ENCODE results near the gene LLPH.

DNA sequence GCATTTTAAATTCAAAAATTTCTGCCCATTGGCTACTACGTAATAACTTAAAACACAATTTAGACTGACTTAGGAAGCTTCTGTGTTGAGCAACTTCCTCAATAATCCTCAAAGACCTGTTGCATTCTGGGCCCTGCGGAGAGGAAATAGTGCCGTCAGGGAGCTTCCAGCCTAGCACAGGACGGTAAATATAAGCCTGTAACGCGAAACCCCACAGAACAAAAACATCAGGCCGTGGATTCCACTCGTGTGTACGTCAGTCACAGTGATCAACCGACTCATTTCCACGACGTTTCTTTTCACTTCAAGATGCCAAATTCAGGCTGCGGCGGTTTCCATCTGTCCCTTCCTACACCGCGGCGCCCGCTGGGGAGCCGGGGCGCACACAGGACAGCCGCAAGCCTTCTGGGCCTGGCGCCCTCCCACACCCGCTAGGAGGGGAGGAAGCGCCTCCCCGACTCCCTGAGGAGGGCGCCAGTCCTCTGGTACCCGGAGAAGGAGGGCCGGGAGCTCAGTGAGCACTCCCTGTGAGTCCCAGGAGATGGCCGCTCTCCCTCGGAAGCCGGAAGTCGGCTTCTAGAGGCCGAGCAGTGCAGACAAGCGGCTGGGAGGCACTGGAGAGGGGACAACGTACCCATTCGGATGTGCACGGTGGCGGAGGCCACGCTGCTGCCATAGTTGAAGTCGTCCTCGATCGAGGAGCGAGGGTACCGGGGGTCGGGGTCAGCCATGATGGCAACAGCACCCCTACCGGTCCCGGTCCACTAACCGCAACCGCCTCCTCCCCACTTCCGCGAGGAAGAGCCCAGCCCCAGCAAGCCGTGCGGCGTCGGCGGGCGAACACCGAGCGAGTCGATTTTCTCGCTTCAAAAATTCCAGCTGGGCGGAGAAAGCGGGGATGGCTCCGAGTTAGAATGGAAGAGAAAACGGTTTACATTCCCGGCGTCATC is 38.9 kb upstream of the LLPH start, which contains the start of gene TMBIM4:
- TF ChIP-seq, protein P1, sequence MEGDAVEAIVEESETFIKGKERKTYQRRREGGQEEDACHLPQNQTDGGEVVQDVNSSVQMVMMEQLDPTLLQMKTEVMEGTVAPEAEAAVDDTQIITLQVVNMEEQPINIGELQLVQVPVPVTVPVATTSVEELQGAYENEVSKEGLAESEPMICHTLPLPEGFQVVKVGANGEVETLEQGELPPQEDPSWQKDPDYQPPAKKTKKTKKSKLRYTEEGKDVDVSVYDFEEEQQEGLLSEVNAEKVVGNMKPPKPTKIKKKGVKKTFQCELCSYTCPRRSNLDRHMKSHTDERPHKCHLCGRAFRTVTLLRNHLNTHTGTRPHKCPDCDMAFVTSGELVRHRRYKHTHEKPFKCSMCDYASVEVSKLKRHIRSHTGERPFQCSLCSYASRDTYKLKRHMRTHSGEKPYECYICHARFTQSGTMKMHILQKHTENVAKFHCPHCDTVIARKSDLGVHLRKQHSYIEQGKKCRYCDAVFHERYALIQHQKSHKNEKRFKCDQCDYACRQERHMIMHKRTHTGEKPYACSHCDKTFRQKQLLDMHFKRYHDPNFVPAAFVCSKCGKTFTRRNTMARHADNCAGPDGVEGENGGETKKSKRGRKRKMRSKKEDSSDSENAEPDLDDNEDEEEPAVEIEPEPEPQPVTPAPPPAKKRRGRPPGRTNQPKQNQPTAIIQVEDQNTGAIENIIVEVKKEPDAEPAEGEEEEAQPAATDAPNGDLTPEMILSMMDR (IDR thresholded peaks at IDR 0.05): peak; percentile 81
- no peak for TF ChIP-seq ZFX (IDR thresholded peaks at IDR 0.05; ENCODE audit: borderline replicate concordance)

Measured in 22Rv1 (cell line).